SK-N-MC (cell line): ENCODE data around the gene GGPS1.
A peak's percentile ranks its signal among the peaks of the same experiment; 100 is the strongest.

Source experiments
- DNase-seq: peaks from one replicate; pipeline ENCODE4 v3.0.0-alpha.2; 2011; ENCODE audit warnings: low read depth, low spot score
- H3K27ac ChIP-seq: fragments of 200-600 bp; sonication (generic); 2 replicates; pipeline ENCODE4 v1.5.1; 2016; ENCODE audit warnings: mixed run types
- H3K36me3 ChIP-seq: fragments of 200-600 bp; sonication (generic); 2 replicates; pipeline ENCODE4 v1.6.1; 2017; ENCODE audit warnings: antibody characterized with exemption, low read length, mixed read lengths; ENCODE audit not compliant: insufficient read depth
- H3K4me3 ChIP-seq: fragments of 200-600 bp; sonication (generic); 2 replicates; pipeline ENCODE4 v1.5.1; 2016
- H3K9ac ChIP-seq: fragments of 200-600 bp; sonication (generic); 2 replicates; pipeline ENCODE4 v1.8.0; 2017; ENCODE audit warnings: mixed run types, mixed read lengths; ENCODE audit not compliant: insufficient read length
- H3K9me3 ChIP-seq: fragments of 200-600 bp; sonication (generic); 2 replicates; pipeline ENCODE4 v1.6.1; 2017; ENCODE audit warnings: low read depth, mild to moderate bottlenecking, antibody characterized with exemption, low read length, moderate library complexity, mixed read lengths
- EZH2 ChIP-seq: fragments of 200-600 bp; sonication (generic); IDR thresholded peaks from one replicate; pipeline ENCODE4 v1.6.1; 2017; ENCODE audit warnings: antibody characterized with exemption
- FOXP2 ChIP-seq: optimal IDR thresholded peaks from 2 replicates; pipeline ENCODE3; 2011; ENCODE audit warnings: mild to moderate bottlenecking, moderate library complexity; ENCODE audit not compliant: insufficient read depth; ENCODE audit errors: extremely low read length, control extremely low read depth
- POLR2AphosphoS5 ChIP-seq: IDR thresholded peaks from 2 replicates; pipeline ENCODE4 v1.6.1; 2012; ENCODE audit warnings: mild to moderate bottlenecking, low read depth, low read length, borderline replicate concordance

Gene GGPS1

DNA sequence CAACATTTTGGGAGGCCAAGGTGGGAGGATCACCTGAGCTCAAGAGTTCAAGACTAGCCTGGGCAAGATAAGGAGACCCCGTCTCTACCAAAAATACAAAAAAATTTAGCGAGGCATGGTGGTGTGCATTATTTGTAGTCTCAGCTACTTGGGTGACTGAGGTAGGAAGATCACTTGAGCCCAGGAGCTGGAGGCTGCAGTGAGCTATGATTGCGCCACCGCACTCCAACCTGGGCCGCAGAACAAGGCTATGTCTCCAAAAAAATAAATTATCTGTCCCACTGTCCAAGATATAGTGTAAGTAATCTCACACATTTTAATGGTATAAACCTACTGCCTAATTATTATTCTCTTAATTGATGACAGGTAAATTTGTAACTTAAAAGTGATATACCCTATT lies 13.2 kb upstream of the GGPS1 start:
- no peak overlapping the region for H3K4me3 ChIP-seq
- peaks cover 9% of the 10 kb centered on the region; the same call in 1 of the 2 replicates for H3K36me3 ChIP-seq
- TF ChIP-seq POLR2AphosphoS5 (no peak), EZH2 (no peak), FOXP2 (no peak)

GRCh38 chr1:235315735-235316134 lies 12.6 kb upstream of the GGPS1 start:
- Histone ChIP-seq H3K27ac (no peak overlapping the region), H3K9me3 (no peaks in the 10 kb centered on the region), H3K4me3 (no peak overlapping the region), H3K9ac (no peak overlapping the region), H3K36me3 (peaks cover 14% of the 10 kb centered on the region; the same call in 1 of the 2 replicates)
- no peak for DNase-seq
- TF ChIP-seq POLR2AphosphoS5 (no peak), FOXP2 (no peak), EZH2 (no peak)

More for the DNA sequence above, 13.2 kb upstream of the GGPS1 start:
- Histone ChIP-seq H3K27ac (no peak overlapping the region), H3K9ac (no peak overlapping the region), H3K9me3 (no peaks in the 10 kb centered on the region)
- DNase-seq = no peak

- Histone ChIP-seq H3K9ac (no peak overlapping the region), H3K4me3 (no peak overlapping the region), H3K27ac (peak overlapping the region; percentile 1; the same call in 1 of the 2 replicates), H3K36me3 (peaks cover 18% of the 10 kb centered on the region; the same call in 1 of the 2 replicates), H3K9me3 (no peaks in the 10 kb centered on the region)
- no peak for TF ChIP-seq FOXP2
- no peak for DNase-seq
Measured at GRCh38 chr1:235317168-235317567, 11.2 kb upstream of the GGPS1 start.

- Histone ChIP-seq H3K27ac (no peak overlapping the region), H3K9ac (no peak overlapping the region), H3K4me3 (no peak overlapping the region), H3K9me3 (no peaks in the 10 kb centered on the region), H3K36me3 (peaks cover 27% of the 10 kb centered on the region; the same call in 1 of the 2 replicates)
- TF ChIP-seq POLR2AphosphoS5 (no peak), FOXP2 (no peak), EZH2 (no peak)
- no peak for DNase-seq
Measured at GRCh38 chr1:235319255-235319654, 9.1 kb upstream of the GGPS1 start.

- no peak overlapping the region for H3K27ac ChIP-seq
- DNase-seq = no peak
- H3K9me3 ChIP-seq = no peaks in the 10 kb centered on the region
- H3K36me3 ChIP-seq = peaks cover 27% of the 10 kb centered on the region
- no peak overlapping the region for H3K9ac ChIP-seq
- TF ChIP-seq FOXP2 = no peak
- no peak for TF ChIP-seq POLR2AphosphoS5
- no peak for TF ChIP-seq EZH2
- H3K4me3 ChIP-seq = no peak overlapping the region
Measured at GRCh38 chr1:235320521-235321179, 7.7 kb upstream of the GGPS1 start.

DNA sequence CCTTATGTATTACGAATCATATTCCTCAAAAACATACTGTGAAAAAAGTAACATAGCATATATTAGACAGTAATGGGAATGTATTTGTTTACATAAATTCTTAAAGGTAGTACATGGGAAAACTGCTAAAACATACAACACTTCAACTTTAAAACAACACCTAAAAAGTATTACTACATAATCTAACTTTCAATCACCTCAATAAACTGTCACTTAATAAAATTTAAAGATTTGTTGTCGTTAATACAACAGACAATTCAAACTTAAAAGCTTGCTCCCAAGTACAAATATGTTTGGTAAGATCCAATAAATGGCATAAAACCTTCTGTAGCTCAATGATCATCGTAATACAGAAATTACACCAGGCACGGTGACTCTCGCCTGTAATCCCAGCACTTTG lies 4.1 kb upstream of the GGPS1 start:
- H3K9me3 ChIP-seq = no peaks in the 10 kb centered on the region
- H3K4me3 ChIP-seq = no peak overlapping the region
- TF ChIP-seq EZH2 (no peak), POLR2AphosphoS5 (no peak), FOXP2 (no peak)
- no peak overlapping the region for H3K27ac ChIP-seq
- H3K9ac ChIP-seq = no peak overlapping the region
- no peak for DNase-seq
- H3K36me3 ChIP-seq = peaks cover 27% of the 10 kb centered on the region

GRCh38 chr1:235325139-235325538 lies 3.2 kb upstream of the GGPS1 start:
- Histone ChIP-seq H3K36me3 (peaks cover 26% of the 10 kb centered on the region), H3K9ac (peak overlapping the region; percentile 94)
- DNase-seq = no peak

GRCh38 chr1:235325854-235326253 lies 2.5 kb upstream of the GGPS1 start:
- no peaks in the 10 kb centered on the region for H3K9me3 ChIP-seq
- H3K4me3 ChIP-seq = peak overlapping the region; percentile 79
- no peak for TF ChIP-seq FOXP2
- peaks cover 20% of the 10 kb centered on the region for H3K36me3 ChIP-seq
- H3K27ac ChIP-seq = peak overlapping the region; percentile 16; the same call in 1 of the 2 replicates
- H3K9ac ChIP-seq = peak overlapping the region; percentile 94
- DNase-seq = no peak

More at GRCh38 chr1:235325139-235325538, 3.2 kb upstream of the GGPS1 start:
- peak overlapping the region; percentile 39 for H3K27ac ChIP-seq
- H3K9me3 ChIP-seq = no peaks in the 10 kb centered on the region
- TF ChIP-seq EZH2 (no peak), FOXP2 (no peak), POLR2AphosphoS5 (no peak)
- H3K4me3 ChIP-seq = peak overlapping the region; percentile 79
